OCI-M2 (cell line): ENCODE measurements around the gene HOXB9.

Source experiments
- DNase-seq: peaks from one replicate; lab custom pipeline; 2025; ENCODE audit not compliant: unreplicated experiment; lab: John Stamatoyannopoulos, UW

The HOXB9 gene

DNA sequence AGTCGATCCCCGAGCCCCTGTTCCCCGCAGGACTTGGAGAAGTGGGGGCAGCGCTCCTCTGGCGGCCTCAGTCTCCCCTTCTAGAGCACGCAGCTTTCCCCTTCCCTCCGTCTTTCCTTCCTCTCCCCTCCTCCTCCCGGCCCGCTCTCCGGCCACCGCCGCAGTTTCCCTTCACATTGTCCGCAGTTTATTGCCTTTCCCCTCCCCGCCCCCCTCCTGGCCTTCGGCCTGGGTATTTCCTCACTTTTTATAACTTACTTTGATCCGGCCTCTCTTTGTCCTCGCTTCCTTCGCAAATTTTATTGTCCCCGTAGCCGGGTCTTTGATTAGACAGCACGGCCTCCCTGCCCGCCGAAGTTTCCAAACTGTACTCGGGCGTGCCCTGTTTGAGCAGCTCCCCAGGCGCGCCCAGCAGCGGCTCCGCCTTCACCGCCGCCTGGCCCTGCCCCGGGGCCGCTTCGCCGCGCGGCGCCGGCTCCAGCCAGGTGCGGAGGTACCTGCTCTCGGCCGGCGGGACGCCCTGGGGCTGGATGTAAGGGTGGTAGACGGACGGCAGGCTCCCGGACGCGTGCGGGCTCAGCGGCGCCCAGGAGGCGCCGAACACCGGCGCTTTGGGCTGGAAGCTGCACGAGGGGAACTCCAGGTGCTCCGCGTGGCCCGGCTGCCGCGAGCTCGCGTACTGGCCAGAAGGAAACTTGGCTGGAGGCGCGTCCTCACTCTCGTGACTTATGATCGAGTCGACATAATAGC lies 488 bp downstream of the HOXB9 start:
- no peak for DNase-seq

DNA sequence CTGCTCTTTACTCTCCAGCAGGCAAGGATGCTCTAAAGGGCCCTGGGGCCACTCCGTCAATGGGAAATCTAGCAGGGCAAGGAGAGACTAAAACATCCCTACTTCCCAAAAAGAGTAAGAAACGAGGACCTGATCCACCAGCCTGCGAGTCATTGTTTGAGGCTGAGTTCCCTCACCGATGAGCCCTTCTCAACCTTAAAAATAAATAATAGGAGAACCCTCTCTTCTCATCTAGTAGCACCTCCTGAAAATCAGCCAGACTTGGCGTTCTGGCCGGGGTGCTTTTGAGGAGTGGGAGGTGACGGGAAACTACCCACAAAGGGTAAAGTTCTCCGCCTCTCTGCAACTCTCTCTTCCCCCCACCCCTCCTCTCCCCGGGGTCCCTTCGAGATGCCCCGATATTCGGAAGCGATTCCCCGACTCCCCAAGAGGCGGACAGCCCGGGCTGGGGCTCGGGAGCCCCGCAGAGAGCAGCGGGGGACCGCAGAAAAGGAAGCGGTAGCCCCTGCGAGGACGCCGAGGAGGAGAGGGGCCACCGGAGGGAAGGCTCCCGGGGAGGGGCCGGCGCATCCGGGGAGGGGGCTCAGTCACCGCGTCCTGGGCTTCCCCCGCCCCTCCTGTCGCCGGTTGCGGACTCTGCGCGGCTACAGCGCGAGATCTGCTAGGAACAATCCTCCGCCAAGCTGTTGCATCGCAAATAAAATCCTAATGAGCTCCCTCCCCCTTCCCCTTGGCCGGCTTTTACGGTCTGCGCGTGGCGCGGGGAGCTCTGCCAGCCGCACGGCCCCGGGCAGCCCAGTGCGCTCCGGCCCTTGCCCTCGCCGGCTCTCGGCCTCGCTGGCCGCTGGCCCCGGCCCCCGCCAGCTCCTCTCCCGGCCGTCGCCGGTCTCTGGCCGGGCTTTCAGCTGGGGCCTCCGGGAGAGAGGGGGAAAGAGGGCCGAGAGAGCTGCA lies 1.3 kb downstream of the HOXB9 start:
- DNase-seq: no peak

DNA sequence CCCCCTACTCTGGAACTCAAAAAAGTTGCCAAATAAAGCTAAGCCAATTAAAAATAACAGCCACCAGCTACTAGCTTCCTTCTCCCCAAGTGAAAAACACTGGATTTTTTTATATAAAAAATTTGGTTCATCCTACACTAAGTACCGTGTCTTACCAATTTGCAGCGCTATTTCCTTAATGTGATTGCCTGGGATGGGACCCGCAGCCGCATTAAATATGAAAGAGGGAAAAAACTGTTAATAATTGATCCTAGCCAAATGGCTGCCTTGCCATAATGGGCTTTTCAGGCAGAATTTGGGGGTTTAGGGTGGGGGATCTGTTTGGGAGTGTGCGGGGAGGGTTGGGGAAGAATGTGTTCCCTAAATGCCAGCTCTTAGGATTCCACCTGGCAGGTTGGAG lies 2.0 kb downstream of the HOXB9 start:
- DNase-seq: no peak

DNA sequence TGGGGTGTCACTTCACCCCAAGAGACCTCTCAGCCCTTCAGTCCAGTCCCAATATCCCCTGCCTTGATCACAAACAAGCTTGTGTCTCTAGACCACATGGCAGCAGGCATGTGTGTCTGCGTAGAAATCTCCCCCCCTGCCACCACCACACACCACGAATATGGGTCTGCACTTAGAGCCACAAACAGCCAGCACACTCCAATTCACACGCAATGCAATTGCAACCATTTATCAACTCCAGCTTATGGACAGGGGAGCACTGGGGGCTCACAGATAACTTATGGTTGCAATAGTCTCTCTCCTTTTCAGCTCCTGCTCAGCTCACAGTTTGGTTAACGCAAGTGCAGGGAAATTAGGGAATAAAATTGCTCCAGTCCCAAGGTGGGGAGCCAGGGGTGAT lies 2.6 kb downstream of the HOXB9 start:
- DNase-seq: no peak

DNA sequence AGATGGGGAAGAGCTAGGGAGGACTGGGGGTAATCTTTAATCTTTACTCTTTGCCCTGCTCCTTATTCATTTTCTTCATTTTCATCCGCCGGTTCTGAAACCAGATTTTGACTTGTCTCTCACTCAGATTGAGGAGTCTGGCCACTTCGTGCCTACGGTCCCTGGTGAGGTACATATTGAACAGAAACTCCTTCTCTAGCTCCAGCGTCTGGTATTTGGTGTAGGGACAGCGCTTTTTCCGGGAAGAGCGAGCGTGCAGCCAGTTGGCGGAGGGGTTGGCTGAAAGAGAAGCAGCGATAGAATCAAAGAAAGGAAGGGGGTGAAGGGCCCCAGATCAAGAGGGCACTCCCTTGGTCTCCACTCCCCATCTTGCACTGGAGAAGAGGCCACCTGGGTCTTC lies 3.3 kb downstream of the HOXB9 start:
- no peak for DNase-seq

DNA sequence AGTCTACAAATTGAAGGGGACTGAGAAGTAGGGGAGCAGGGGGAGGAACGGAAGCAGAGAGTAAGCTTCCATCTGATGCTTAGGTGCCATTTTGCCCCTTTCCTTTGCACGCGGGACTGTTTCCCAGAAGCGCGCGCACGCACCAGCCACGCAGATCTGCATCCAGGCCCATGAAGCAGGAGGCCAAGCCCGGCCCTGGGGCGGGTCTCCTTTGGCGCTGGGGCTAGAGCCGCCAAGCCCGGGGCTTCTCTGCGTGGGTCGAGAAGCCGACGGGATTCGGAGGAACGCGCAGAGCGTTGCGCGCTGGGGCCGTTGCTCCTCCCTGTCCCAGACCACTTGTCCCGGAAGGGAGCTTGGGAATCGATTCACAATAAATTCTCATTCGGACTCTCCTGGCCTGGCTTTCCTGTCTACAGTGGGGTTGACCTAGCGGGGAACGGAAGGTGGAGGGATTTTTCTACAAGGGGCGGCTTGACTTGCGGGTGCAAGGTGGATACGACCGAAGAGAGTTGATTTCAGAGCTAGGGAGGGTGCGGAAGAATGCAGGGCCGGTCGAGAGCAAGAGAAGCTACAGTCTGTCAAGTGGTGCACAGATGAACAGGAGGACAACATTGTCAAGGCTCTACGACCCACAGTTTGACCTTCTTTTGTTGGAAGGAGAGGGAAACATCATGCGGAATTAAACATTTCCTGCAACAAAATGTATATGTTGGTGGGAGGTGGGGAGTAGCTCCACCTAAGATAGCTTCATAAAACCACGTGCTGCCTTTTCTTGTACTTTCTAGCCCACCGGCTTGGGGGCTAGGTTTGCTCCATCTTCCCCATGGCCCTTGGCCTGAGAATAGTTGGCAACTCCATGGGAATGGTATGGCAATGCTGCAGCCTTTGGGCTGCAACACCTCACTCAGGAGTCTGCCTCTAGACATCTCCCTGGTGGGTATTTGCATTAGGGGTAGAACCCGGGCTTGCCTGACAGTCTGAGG lies 4.5 kb downstream of the HOXB9 start:
- no peak for DNase-seq

DNA sequence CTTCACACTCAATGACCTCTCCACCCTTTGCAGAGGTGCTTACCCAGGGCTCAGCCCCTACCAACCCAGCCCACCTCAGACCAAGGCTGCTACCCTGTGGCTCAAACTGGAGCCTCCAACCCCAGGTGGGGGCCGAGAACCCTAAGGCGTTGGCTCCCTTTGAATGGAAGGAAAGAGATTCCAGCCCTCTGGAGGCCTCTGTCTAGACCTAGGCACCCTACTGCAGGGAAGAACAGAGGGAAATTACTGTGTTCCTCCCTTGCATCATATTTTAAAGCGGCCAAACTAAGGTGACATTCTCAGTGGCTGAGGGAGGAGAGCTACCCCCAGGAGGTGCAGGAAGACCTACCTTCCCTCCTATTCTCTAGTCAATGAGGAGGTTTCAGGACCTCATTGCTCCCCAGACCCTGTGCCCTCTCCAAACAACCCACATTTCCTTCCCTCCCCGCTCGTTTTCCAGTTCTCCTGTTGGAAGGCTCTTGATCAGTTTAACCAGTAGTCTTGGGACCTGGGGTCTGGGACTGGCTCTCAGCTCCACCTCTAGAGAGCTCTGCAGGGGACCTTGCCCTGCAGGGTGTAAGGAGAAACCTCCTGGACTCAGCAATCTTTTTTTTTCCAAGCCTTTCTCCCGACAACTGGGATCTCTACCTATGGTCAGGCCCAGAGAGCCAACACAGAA lies 5.6 kb downstream of the HOXB9 start:
- no peak for DNase-seq

DNA sequence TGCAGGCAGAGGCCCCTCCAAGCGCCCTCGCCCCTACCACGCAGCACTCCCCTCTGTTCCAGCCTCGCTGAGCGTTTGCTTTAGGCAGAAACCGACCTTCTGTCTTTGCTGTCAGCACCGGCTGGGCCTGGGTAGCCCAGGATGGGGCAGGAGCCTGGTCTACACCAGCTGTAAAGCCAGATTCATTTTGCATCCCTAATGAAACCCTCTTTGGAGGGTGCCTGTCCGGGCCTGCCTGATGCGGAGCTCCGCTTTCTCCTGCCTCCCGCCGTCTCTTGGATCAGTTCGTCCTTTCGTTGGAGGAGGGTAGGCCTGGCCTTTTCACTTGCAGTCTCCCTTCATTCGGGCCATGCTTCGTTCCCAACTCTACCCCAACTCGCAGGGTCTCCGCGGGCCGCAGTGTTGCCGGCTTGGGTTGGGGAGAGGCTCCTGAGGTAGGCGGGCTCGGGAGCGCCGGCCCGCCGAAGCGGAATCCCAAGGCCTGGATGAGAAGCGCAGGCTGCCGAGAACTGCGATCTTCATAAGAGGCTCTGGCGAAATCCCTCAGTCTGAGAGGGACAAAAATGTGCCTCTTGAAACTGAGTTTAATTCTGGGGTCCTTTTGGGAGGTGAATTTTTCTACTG lies 6.2 kb downstream of the HOXB9 start:
- no peak for DNase-seq

DNA sequence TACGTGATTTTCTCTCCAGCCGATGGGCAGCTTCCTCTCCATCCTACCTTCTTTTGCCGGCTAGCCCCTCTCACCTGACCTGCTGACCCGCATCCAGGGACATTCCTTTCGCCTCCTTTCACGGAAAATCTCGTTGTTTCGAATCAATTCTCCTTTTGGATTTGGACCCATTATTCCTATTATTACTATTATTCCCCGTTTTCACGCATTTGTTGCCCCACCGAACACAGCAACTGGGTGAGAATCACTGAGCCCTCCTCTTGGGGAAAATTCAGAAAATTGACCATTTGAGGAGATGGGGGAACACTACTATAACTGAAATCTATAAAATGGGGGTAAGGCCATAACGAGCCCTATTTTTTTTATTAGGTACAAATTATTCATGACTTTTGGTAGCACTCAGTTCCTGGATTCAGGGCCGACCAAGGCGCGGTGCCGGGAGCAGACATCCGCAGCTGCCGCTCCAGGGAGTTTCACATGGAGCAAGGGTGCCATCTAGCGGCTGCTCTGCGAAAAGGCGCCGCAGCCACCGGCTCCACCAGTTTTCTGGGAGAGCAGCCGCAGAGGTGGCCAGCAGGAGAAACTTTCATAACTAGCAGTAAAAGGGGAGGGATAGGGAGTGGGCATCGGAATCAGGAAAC lies 7.8 kb downstream of the HOXB9 start:
- DNase-seq: peak; percentile 58

DNA sequence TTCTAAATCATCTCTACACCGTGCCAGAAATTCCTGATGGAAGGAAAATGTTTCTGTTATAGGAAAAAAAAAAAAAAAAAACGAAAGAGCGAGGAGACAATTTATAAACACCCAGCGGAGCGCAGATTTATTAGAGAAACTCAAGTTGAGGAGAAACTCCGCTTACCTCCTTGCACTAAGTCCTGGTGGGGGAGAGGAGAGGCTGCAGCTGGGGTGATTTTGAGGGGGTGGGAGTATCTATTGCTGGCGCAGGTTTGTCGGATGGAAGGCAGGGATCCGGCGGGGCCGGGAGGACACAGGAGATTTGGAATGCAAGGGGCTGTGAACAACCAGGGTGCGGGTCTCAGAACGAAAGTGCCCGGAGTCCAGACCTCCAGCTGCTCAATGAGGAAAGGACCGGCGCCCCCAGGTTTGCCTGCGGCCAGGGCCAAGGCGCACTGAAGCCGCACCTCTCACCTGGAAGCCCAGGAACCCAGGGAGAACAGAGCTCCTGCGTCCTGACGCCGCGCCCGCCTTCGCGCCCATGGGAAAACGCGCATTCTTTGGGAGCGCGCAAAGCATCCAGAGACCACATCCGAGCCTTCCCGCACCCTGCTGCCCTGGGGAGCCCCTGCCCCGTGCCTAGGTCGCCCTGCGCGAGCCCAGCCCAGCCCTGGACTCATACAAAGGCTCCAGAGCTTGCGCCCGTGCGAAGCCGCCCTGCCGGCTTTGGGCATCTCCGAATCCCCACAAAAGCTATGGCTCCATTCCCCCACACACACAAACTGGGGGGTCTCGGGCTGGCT lies 8.5 kb downstream of the HOXB9 start:
- no peak for DNase-seq

DNA sequence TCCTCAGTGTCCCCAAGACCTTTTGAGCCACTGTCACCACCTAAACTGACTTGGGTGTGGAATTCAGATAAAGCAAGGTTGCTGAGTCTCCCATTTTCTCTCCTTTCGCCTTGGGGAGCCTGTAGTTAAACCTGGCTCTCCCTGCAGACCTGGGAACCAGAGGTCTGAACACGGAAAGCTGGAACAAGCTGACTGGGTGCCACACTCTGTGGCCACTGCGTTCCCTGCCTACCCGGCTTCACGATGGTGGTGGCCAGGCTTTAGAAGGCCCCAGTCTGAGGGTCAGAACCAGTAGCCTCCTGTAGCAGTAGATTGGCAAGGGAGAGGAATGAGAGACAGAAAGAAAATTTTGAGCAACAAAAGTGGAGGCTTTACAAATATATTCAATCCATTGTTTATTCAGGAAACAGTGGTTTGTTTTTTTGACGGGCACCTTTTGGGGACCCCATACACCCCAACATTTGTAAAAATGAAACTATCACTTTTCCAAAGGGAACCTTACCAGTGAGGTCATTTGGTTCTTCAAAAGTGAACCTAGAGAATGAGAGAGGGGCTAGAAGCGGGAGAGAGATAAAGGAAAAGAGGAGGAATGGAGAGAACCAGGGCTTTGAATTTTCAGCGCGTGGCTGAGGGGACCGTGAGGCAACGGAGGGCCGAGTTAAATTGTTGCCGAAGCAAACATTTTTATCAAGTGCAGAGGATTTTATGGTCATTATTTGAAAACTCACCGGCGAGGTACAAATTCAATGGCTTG lies 9.3 kb downstream of the HOXB9 start:
- no peak for DNase-seq

DNA sequence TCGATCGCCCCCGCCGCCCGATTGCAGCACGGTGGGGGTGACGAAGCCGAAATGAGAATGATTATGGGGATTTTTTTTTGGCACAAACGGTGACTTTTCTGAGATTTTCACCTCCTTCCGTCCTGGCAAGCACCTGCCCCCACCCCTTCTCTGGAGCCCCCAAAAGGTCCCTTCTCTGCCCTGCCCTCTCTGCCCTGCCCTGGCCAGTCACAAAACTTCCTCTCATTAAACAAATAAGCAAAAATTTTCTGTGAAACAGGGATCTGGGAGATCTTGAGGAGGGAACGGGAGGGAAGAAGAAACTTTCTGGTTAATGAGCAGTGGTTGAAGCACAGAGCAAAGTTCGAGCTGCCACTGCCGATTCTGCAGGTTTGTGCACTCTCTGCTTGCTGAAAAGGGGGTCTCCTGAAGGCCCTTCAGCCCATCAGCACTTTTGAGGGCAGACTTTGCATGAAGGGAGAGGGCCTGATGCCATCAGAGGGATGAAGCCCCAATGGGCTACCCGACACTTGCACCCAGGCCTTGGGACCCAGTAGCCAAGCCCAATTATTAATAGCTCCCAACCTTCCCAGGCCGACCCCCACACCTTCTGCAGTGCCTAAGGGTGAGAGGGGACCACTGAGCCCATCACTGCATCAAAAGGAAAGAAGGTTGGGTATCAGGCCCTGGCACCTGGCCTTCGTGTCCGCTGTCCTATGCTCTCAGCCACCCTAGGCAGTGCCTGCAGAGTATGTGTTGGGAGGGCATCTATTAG lies 10.0 kb downstream of the HOXB9 start:
- no peak for DNase-seq

DNA sequence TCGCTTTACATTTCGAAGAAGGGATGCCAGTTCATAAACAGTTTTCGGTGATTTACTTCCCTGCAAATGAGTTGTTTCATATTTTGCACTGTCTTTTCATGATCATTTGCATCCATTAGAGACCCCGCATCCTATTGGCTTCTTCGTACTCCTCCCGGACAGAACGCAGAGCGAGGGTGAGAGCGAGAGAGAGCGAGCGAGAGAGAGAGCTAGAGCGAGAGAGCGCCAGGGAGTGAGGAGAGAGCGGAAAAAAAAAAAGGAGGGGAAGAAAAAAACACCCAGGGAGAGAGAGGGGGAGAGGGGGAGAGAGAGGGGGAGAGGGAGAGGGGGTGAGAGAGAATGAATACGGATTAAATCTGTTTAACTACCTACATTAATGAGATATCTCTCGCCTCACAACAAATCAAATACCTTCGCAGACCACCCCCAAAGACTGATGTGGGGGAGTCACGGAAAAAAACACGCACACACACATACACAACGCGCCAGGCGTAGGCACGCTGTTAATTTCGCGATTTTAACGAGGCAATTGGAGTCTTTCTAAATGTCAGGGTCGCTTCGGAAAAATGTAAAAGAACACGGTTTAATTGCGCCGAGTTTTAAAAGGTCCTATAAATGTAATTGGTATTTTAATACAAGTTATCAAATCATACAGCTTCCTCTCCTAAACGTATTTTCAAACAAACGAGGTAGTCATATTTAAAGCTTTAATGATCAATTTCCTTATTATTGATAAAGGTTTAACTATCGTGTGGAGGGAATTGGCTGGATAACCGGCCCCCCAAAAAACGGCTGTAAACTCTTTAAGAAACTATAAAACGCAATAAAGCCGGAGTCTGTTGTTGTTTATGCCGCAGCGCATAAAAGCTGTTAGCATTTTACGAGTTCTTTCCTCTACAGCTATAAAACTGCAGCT lies 10.9 kb downstream of the HOXB9 start, which contains the start of gene HOXB8:
HOXB8 (minus strand) TSS at position 246 of the 916 bp plus-strand sequence. CDS start 588 bp downstream, outside the sequence.
- no peak for DNase-seq

DNA sequence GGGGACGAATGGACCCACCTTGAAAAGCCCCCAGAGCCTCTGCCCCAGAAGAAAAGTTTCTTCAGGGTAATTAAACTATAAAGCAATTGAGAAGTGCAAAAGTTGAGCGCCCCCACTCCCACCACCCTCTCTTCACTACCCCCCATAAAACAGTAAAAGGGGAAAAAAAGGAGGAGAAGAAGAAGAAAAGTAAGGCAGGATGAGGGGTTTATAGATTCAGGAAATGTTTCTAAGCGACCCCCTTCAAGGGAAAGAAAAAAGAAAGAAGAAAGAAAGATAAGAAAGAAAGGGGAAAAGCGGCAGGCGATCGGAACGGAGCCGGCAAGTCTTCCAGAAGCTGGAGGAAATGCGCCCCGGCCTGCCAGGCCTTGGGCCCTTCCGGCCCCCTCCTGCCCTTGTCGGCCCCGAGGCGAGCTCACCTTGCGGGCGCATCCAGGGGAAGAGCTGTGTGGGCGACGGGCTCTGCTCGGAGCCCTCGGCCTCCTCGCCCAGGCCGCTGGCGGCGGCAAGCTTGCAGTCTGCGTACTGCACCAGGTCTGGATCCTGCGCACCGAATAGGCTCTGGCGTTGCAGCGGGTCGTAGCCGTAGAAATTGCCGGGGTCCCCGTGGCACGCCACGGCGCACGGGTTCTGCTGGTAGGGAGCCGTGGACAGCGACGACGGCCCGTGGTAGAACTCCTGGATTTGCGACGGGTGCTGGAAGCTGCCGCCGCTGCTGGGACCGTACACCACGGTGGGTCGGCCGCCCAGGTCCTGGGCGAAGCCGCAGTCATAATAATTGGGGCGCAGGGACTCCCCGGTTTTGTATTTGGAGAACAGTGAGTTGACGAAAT lies 12.1 kb downstream of the HOXB9 start:
- DNase-seq: no peak
